Prostate gland (tissue), 2 donors: ENCODE data around the gene MATR3.

Experiments used
- POLR2A ChIP-seq: fragments of 450-650 bp; IDR thresholded peaks from one replicate; pipeline ENCODE4 v1.6.1; 2016; ENCODE audit warnings: antibody characterized with exemption, mild to moderate bottlenecking
- POLR2AphosphoS5 ChIP-seq: sonication (generic); formaldehyde crosslinking; IDR thresholded peaks from one replicate; pipeline ENCODE4 v1.6.1; 2017; ENCODE audit warnings: antibody characterized with exemption
- TF ChIP-seq, protein P1 (sequence below), 4 experiments: fragments of 200-600 bp in 2 of 4; fragments of 450-650 bp in 2 of 4; sonication (generic) in 2 of 4; IDR thresholded peaks; 1 replicate in 3 of 4; 2 replicates in 1 of 4; pipeline ENCODE4 v1.5.1; 2016 to 2019; ENCODE audit warnings: antibody characterized with exemption in 4 of 4, mild to moderate bottlenecking in 2 of 4, moderate library complexity in 2 of 4

GRCh38 chr5:139369181-139369580, 75.6 kb downstream of the MATR3 start:
- TF ChIP-seq POLR2AphosphoS5 (no peak), POLR2A (no peak)
- TF ChIP-seq, protein P1, sequence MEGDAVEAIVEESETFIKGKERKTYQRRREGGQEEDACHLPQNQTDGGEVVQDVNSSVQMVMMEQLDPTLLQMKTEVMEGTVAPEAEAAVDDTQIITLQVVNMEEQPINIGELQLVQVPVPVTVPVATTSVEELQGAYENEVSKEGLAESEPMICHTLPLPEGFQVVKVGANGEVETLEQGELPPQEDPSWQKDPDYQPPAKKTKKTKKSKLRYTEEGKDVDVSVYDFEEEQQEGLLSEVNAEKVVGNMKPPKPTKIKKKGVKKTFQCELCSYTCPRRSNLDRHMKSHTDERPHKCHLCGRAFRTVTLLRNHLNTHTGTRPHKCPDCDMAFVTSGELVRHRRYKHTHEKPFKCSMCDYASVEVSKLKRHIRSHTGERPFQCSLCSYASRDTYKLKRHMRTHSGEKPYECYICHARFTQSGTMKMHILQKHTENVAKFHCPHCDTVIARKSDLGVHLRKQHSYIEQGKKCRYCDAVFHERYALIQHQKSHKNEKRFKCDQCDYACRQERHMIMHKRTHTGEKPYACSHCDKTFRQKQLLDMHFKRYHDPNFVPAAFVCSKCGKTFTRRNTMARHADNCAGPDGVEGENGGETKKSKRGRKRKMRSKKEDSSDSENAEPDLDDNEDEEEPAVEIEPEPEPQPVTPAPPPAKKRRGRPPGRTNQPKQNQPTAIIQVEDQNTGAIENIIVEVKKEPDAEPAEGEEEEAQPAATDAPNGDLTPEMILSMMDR (IDR thresholded peaks at IDR 0.05) = no peak
